GM12878 (cell line): ENCODE results near the gene EMX1. TPM values are rescaled to one million over a fixed set of nuclear protein-coding genes. Genes with fewer than 3 reads are reported as not detected.

Source experiments
- ATAC-seq: fragments of 200-7000 bp; cut with Tn5 transposase; 3 replicates; pipeline ENCODE4 v1.9.1; 2020; ENCODE audit warnings: mild to moderate bottlenecking, moderate library complexity
- Bru-seq: library from RNA; stranded (reverse); fragments of 400-500 nt; gene quantifications from one replicate; lab custom pipeline; 2021; lab: Mats Ljungman, UMichigan
- BruChase-seq, 2 experiments: library from RNA; stranded (reverse); fragments of 400-500 nt; gene quantifications; one replicate each; lab custom pipeline; 2021; lab: Mats Ljungman, UMichigan
- BruUV-seq: library from RNA; stranded (reverse); fragments of 400-500 nt; replicated peaks from 2 replicates; lab custom pipeline; 2021; lab: Mats Ljungman, UMichigan
- CTCF ChIA-PET: fragments of 300-600 bp; sonication (Branson Sonifier 250); formaldehyde crosslinking; extraction: SDS; loops from one replicate; lab custom pipeline; 2021; ENCODE audit warnings: inconsistent platforms; lab: Yijun Ruan, JAX
- POLR2A ChIA-PET: fragments of 350-600 bp; formaldehyde crosslinking; extraction: SDS; loops from one replicate; lab custom pipeline; 2021; ENCODE audit warnings: inconsistent platforms; lab: Charles Lee
- RAD21 ChIA-PET: fragments of 300-600 bp; sonication (Branson Sonifier 250); formaldehyde crosslinking; loops from one replicate; lab custom pipeline; 2023; ENCODE audit warnings: antibody characterized with exemption; ENCODE audit not compliant: unreplicated experiment; lab: Charles Lee
- SMC1A ChIA-PET: fragments of 300-600 bp; sonication (Branson Sonifier 250); formaldehyde crosslinking; loops from one replicate; lab custom pipeline; 2023; ENCODE audit not compliant: unreplicated experiment, uncharacterized antibody; lab: Charles Lee
- DNase-seq: peaks from one replicate; pipeline ENCODE4 v3.0.0-alpha.2; 2011; ENCODE audit warnings: low read depth, low spot score
- FAIRE-seq: peaks from 3 replicates; lab custom pipeline; 2011; peaks lifted over from hg19 to GRCh38; lab: Jason Lieb, UNC
- H2AFZ ChIP-seq: 2 replicates; pipeline ENCODE4 v1.6.0; 2011; ENCODE audit warnings: low read depth, low read length, control low read depth; ENCODE audit not compliant: control insufficient read depth
- H3K27ac ChIP-seq: 2 replicates; pipeline ENCODE4 v1.5.1; 2011; ENCODE audit warnings: control low read depth; ENCODE audit not compliant: control insufficient read depth, insufficient read depth
- H3K27me3 ChIP-seq, 2 experiments: replicated peaks in 1 of 2; 2 replicates each; pipeline versions ENCODE4 v1.6.0 to v1.6.1; 2011; ENCODE audit warnings: low read length in 1 of 2; ENCODE audit not compliant: control insufficient read depth in 2 of 2, insufficient read depth in 2 of 2
- H3K36me3 ChIP-seq, 2 experiments: 2 replicates each; pipeline ENCODE4 v1.5.1; 2011; ENCODE audit warnings: low read length in 1 of 2; ENCODE audit not compliant: control insufficient read depth in 2 of 2, insufficient read depth in 2 of 2
- H3K4me1 ChIP-seq: 2 replicates; pipeline ENCODE4 v1.6.1; 2011; ENCODE audit warnings: mild to moderate bottlenecking, low read length, moderate library complexity, mixed read lengths; ENCODE audit not compliant: control insufficient read depth, insufficient read depth
- H3K4me2 ChIP-seq: 2 replicates; pipeline ENCODE4 v1.6.0; 2011; ENCODE audit warnings: control low read depth; ENCODE audit not compliant: control insufficient read depth, insufficient read depth
- H3K4me3 ChIP-seq: fragments of 200-600 bp; sonication (generic); 2 replicates; pipeline ENCODE4 v1.5.1; 2016
- H3K79me2 ChIP-seq: 2 replicates; pipeline ENCODE4 v1.6.0; 2011; ENCODE audit warnings: low read length; ENCODE audit not compliant: control insufficient read depth, insufficient read depth
- H3K9ac ChIP-seq: 2 replicates; pipeline ENCODE4 v1.8.0; 2011; ENCODE audit warnings: low read length, control low read depth, mixed read lengths; ENCODE audit not compliant: control insufficient read depth, insufficient read depth
- H3K9me3 ChIP-seq: replicated peaks from 3 replicates; pipeline ENCODE4 v1.5.1; 2011; ENCODE audit warnings: mild to moderate bottlenecking, low read length; ENCODE audit not compliant: control insufficient read depth, insufficient read depth
- H4K20me1 ChIP-seq: 2 replicates; pipeline ENCODE4 v1.6.0; 2011; ENCODE audit not compliant: control insufficient read depth, insufficient read depth
- BCL11A ChIP-seq: IDR thresholded peaks from 2 replicates; pipeline ENCODE4 v1.6.1; 2011; ENCODE audit warnings: low read depth, low read length
- BCLAF1 ChIP-seq: fragments of 450-650 bp; IDR thresholded peaks from 2 replicates; pipeline ENCODE4 v1.6.1; 2017; ENCODE audit warnings: antibody characterized with exemption, mild to moderate bottlenecking, moderate library complexity
- CEBPZ ChIP-seq: fragments of 150-350 bp; IDR thresholded peaks from 2 replicates; pipeline ENCODE4 v1.6.1; 2016; ENCODE audit warnings: low read depth, low read length
- POLR2A ChIP-seq: IDR thresholded peaks from 2 replicates; pipeline ENCODE4 v1.6.1; 2011; ENCODE audit warnings: low read depth, mild to moderate bottlenecking, low read length
- YY1 ChIP-seq: IDR thresholded peaks from 2 replicates; pipeline ENCODE4 v1.6.1; 2011; ENCODE audit warnings: low read depth, mild to moderate bottlenecking, low read length
- ZNF687 ChIP-seq: fragments of 450-650 bp; IDR thresholded peaks from 2 replicates; pipeline ENCODE4 v1.6.1; 2017; ENCODE audit warnings: mild to moderate bottlenecking, moderate library complexity
- WGBS: methylation state at CpG from one replicate; pipeline ENCODE4 v1.1.6; 2016; ENCODE audit warnings: low lambda C conversion rate; ENCODE audit not compliant: insufficient replicate concordance, insufficient coverage; ENCODE audit errors: missing lambda C conversion rate; 5-methylcytosine and 5-hydroxymethylcytosine counted together
- in situ Hi-C: fragments of 300-500 bp; cut with MboI; formaldehyde crosslinking; loops from 9 replicates; pipeline ENCODE4 v1.14.3; 2018; ENCODE audit warnings: mixed read lengths
- intact Hi-C: fragments of 100-400 bp; cut with micrococcal nuclease; formaldehyde crosslinking; loops from one replicate; pipeline ENCODE4 v1.14.2; 2022; ENCODE audit not compliant: unreplicated experiment
- long read RNA-seq, 2 experiments: library from polyadenylated mRNA; unstranded; transcript quantifications; one replicate each; pipeline ENCODE4 v2.0.0, GENCODE V29; 2019 to 2020
- polyA minus RNA-seq, 3 experiments: library from RNA; depleted of rRNA, polyadenylated mRNA; stranded (reverse); fragments of >200 nt; gene quantifications; 2 replicates each; pipeline ENCODE4 v1.2.3, GENCODE V29; 2011
- polyA plus RNA-seq, 11 experiments: library from polyadenylated mRNA; depleted of rRNA in 4 of 11; unstranded in 6 of 11; stranded (reverse) in 5 of 11; fragments of >200 nt; fragmentation: Nextera tagmentation in 4 of 11; fragmentation: Illumina TruSeq in 1 of 11; extraction: Ambion mirVana in 4 of 11; extraction: Trizol in 1 of 11; gene quantifications; 1 replicate in 1 of 11; 2 replicates in 10 of 11; pipeline versions ENCODE4 v1.2.1 to v1.2.3, GENCODE V29; 2011 to 2016; ENCODE audit warnings: inconsistent platforms in 2 of 11, missing spikeins in 2 of 11, low read depth in 1 of 11
- total RNA-seq, 4 experiments: library from RNA; depleted of rRNA in 3 of 4; stranded (reverse); fragments of >200 nt in 3 of 4; fragmentation: Illumina TruSeq in 1 of 4; extraction: Trizol in 1 of 4; gene quantifications; 2 replicates each; pipeline versions ENCODE4 v1.2.1 to v1.2.3, GENCODE V29; 2013 to 2021

The EMX1 gene
- 6.4 and 11.8 TPM in 2 replicates for total RNA-seq (2013; cell fraction: nucleolus; rRNA removed)
- 1.9 and 2.3 TPM in 2 replicates for total RNA-seq (2014; rRNA removed)
- total RNA-seq (2014; rRNA removed; fragmentation: Illumina TruSeq; extraction: Trizol): 0.28 and 0.49 TPM in 2 replicates
- 1.1 and 1.2 TPM in 2 replicates for total RNA-seq (2021)
- 0.42 TPM for polyA plus RNA-seq (2011; ENCODE audit: low read depth)
- polyA plus RNA-seq (2011; rRNA removed): 3.2 and 5.1 TPM in 2 replicates
- 4.7 and 9.5 TPM in 2 replicates for polyA plus RNA-seq (2011; cell fraction: cytosol; rRNA removed)
- polyA plus RNA-seq (2011; cell fraction: nucleus; rRNA removed): 42.0 and 42.5 TPM in 2 replicates
- 0.97 and 2.0 TPM in 2 replicates for polyA plus RNA-seq (2012)
- polyA plus RNA-seq (2014; fragmentation: Illumina TruSeq; extraction: Trizol): 0.16 TPM in 1 of 2 replicates, not detected in the other
- polyA plus RNA-seq (2014; fragmentation: Nextera tagmentation; extraction: Ambion mirVana): under 1 TPM in 1 of 2 experiments, not detected in 1; 0.07 TPM
- polyA plus RNA-seq (2014; rRNA removed): 1.1 and 1.3 TPM in 2 replicates
- polyA plus RNA-seq (2016; fragmentation: Nextera tagmentation; extraction: Ambion mirVana): 1 to 10 TPM; 1.1 to 1.5 TPM
- 3.4 and 4.5 TPM in 2 replicates for polyA minus RNA-seq (2011; rRNA and poly(A)+ RNA removed)
- polyA minus RNA-seq (2011; cell fraction: cytosol; rRNA and poly(A)+ RNA removed): 2.4 and 3.0 TPM in 2 replicates
- 11.5 and 18.7 TPM in 2 replicates for polyA minus RNA-seq (2011; cell fraction: nucleus; rRNA and poly(A)+ RNA removed)
- Bru-seq, nascent RNA: percentile 62 among the genes with signal in this experiment
- BruChase-seq, experiment 1, labeled RNA remaining after a 6-hour chase: percentile 64 among the genes with signal in this experiment
- percentile 68 among the genes with signal in this experiment for BruChase-seq, experiment 2, labeled RNA remaining after a 2-hour chase
- long read RNA-seq, experiment 1, partial matches to known transcripts: 0 of 10 reads
- long read RNA-seq, experiment 1, other reads (novel, unspliced or antisense): 7 of 10 reads
- long read RNA-seq, experiment 2, partial matches to known transcripts: 0 of 3 reads
- long read RNA-seq, experiment 2, other reads (novel, unspliced or antisense): 0 of 3 reads

- ChIA-PET SMC1A (interaction anchor here (0.9 to 5.6 kb wide), 5 partner anchors 9 to 1585 kb away, joined by 3 to 48 read pairs (median 6); no protein-coding TSS in a partner anchor), RAD21 (interaction anchor here (0.6 to 6.7 kb wide), 7 partner anchors 10 to 57 kb away, joined by 3 to 88 read pairs (median 4); partner anchors contain the start of gene SPR), CTCF (interaction anchor here (0.6 to 6.3 kb wide), 6 partner anchors 8 to 56 kb away, joined by 3 to 106 read pairs (median 6); partner anchors contain the start of gene SPR), POLR2A (interaction anchor here (1.3 to 5.8 kb wide), 3 partner anchors 9 to 23 kb away, joined by 3 to 42 read pairs (median 5); no protein-coding TSS in a partner anchor)
- under 1% methylated on average over 81 of the region's 82 CpGs for WGBS
- H4K20me1 ChIP-seq: peaks cover 2% of the 10 kb centered on the region; the same call in 1 of the 2 replicates
- no peaks in the 10 kb centered on the region for H3K36me3 ChIP-seq
- ATAC-seq (peak; percentile 75), DNase-seq (no peak), FAIRE-seq (peak; percentile 70)
- BruUV-seq: no TSS peak
- peak within 1 kb of the TSS; percentile 73 for H3K9ac ChIP-seq
- peak within 1 kb of the TSS; percentile 90 for H3K4me2 ChIP-seq
- H3K9me3 ChIP-seq: no peaks in the 10 kb centered on the region; the same call in 2 of the 3 replicates
- no peaks in the 10 kb centered on the region for H3K79me2 ChIP-seq
- H3K4me3 ChIP-seq: peak within 1 kb of the TSS; percentile 75
- H3K27ac ChIP-seq: peak within 1 kb of the TSS; percentile 48
- H3K4me1 ChIP-seq: peaks cover 9% of the 10 kb centered on the region
- peaks cover 8 to 62% of the 10 kb centered on the region in 2 experiments for H3K27me3 ChIP-seq
- intact Hi-C loops (loop anchor here (2.0 to 5.0 kb wide), 3 partner anchors 25 to 155 kb away; partner anchors contain the start of gene SFXN5), in situ Hi-C loops (no loop called here)
- peak within 1 kb of the TSS; percentile 56 for H2AFZ ChIP-seq
- TF ChIP-seq YY1: peak; percentile 56; the same call in 1 of the 2 replicates
- TF ChIP-seq ZNF687: peak; percentile 7; the same call in 1 of the 2 replicates
- TF ChIP-seq BCL11A: no peak
- no peak for TF ChIP-seq CEBPZ
- TF ChIP-seq BCLAF1: no peak
- peak; percentile 44; the same call in 1 of the 2 replicates for TF ChIP-seq POLR2A
Measured at GRCh38 chr2:72917138-72917876, at the start of gene EMX1. TSS of gene EMX1 (plus strand) at chr2:72917519. CDS start at chr2:72917853, 334 bp downstream.
